Measurements from ENCODE around the gene GRSF1.
A peak's percentile ranks its signal among the peaks of the same experiment; 100 is the strongest.

GRSF1 gene, protein sequence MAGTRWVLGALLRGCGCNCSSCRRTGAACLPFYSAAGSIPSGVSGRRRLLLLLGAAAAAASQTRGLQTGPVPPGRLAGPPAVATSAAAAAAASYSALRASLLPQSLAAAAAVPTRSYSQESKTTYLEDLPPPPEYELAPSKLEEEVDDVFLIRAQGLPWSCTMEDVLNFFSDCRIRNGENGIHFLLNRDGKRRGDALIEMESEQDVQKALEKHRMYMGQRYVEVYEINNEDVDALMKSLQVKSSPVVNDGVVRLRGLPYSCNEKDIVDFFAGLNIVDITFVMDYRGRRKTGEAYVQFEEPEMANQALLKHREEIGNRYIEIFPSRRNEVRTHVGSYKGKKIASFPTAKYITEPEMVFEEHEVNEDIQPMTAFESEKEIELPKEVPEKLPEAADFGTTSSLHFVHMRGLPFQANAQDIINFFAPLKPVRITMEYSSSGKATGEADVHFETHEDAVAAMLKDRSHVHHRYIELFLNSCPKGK

DNA sequence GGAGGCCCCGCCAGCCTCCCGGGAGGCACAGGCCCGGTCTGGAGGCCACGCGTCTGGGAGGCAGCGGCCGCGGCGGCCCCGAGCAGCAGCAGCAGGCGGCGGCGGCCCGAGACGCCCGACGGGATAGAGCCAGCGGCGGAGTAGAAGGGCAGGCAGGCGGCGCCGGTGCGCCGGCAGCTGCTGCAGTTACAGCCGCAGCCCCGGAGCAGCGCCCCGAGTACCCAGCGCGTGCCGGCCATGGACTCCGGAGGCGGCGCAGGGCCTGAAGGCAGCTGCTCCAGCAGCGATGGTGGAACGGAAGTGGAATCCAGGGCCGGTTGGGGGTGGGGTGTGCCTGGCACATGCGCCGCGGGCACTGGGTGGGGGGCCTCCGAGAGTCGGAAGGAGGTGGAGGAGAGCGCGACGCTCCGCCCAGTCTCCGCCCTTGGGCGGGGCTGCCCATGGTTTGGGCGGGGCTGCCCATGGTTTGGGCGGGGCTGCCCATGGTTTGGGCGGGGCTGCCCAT is at the start of gene GRSF1:
GRSF1 (minus strand) TSS at position 302 of the 505 bp plus-strand sequence; CDS start at position 239, 63 bp downstream.
- Histone ChIP-seq H3K4me1 (ENCODE audit: control insufficient read depth, insufficient read depth, low read length) (peaks cover 3% of the 10 kb centered on the region; the same call in 1 of the 2 replicates), H3K27ac (ENCODE audit: extremely low read depth, low read depth, low read length) (peak within 1 kb of the TSS; percentile 87), H3K36me3 (ENCODE audit: control insufficient read depth in 2 of 2, insufficient read depth in 1 of 2, low read length in 2 of 2) (peaks cover 11 to 13% of the 10 kb centered on the region in 2 experiments; a peak in 2 of 3 replicates), H3K4me3 (ENCODE audit: low read depth, low read length) (peak within 1 kb of the TSS; percentile 75), H3K9me3 (ENCODE audit: control insufficient read depth, insufficient read depth, low read depth, low read length) (no peaks in the 10 kb centered on the region)
- ChIA-PET POLR2A (interaction anchor here (0.6 to 2.0 kb wide), 5 partner anchors 62 to 910 kb away, joined by 3 to 9 read pairs (median 3); partner anchors contain the start of genes DCK, MOB1B and RUFY3), CTCF (interaction anchor here (1.0 kb wide), 1 partner anchor 146 kb away, joined by 4 read pairs; no protein-coding TSS in a partner anchor)
- TF ChIP-seq ZNF292 (tag by site-specific recombination; IDR thresholded peaks at IDR 0.05; ENCODE audit: borderline replicate concordance, low read depth) (no peak), ZNF169 (tag by site-specific recombination; IDR thresholded peaks at IDR 0.05) (no peak), YY2 (tag by site-specific recombination; IDR thresholded peaks at IDR 0.05) (peak; percentile 46; the same call in 1 of the 2 replicates), ZNF155 (tag by site-specific recombination; IDR thresholded peaks at IDR 0.05) (no peak), ZNF596 (tag by site-specific recombination; IDR thresholded peaks at IDR 0.05) (no peak), ZNF549 (tag by site-specific recombination; IDR thresholded peaks at IDR 0.05) (0 out of 2 replicates have a peak, but pooled peaks have one; percentile 19), GLI4 (tag by site-specific recombination; IDR thresholded peaks at IDR 0.05) (no peak), ZNF530 (tag by site-specific recombination; IDR thresholded peaks at IDR 0.05; ENCODE audit: low read depth) (no peak), SP2 (tag by site-specific recombination; IDR thresholded peaks at IDR 0.05) (peak; percentile 72), ZSCAN30 (tag by site-specific recombination; IDR thresholded peaks at IDR 0.05) (peak; percentile 75), ZNF391 (tag by site-specific recombination; IDR thresholded peaks at IDR 0.05; ENCODE audit: borderline replicate concordance, low read depth) (no peak), GLI2 (tag by site-specific recombination; IDR thresholded peaks at IDR 0.05; ENCODE audit: borderline replicate concordance, low read depth) (no peak), OSR2 (tag by site-specific recombination; IDR thresholded peaks at IDR 0.05) (no peak), ZNF302 (tag by site-specific recombination; IDR thresholded peaks at IDR 0.05; ENCODE audit: low read depth) (no peak), ZNF133 (tag by site-specific recombination; IDR thresholded peaks at IDR 0.05) (no peak), MYNN (tag by site-specific recombination; IDR thresholded peaks at IDR 0.05; ENCODE audit: borderline replicate concordance) (no peak), ZNF654 (tag by site-specific recombination; IDR thresholded peaks at IDR 0.05; ENCODE audit: low read depth) (no peak), ZNF76 (tag by site-specific recombination; IDR thresholded peaks at IDR 0.05; ENCODE audit: borderline replicate concordance, low read depth) (peak; percentile 19; the same call in 1 of the 2 replicates), ZBTB7A (tag by site-specific recombination; IDR thresholded peaks at IDR 0.05; ENCODE audit: low read depth) (no peak), ZNF561 (tag by site-specific recombination; IDR thresholded peaks at IDR 0.05; ENCODE audit: borderline replicate concordance) (peak; percentile 38; the same call in 1 of the 2 replicates)
- TF ChIP-seq, protein P1, sequence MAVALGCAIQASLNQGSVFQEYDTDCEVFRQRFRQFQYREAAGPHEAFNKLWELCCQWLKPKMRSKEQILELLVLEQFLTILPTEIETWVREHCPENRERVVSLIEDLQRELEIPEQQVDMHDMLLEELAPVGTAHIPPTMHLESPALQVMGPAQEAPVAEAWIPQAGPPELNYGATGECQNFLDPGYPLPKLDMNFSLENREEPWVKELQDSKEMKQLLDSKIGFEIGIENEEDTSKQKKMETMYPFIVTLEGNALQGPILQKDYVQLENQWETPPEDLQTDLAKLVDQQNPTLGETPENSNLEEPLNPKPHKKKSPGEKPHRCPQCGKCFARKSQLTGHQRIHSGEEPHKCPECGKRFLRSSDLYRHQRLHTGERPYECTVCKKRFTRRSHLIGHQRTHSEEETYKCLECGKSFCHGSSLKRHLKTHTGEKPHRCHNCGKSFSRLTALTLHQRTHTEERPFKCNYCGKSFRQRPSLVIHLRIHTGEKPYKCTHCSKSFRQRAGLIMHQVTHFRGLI (tag by site-specific recombination; IDR thresholded peaks at IDR 0.05) = no peak
- TF ChIP-seq, protein P2, sequence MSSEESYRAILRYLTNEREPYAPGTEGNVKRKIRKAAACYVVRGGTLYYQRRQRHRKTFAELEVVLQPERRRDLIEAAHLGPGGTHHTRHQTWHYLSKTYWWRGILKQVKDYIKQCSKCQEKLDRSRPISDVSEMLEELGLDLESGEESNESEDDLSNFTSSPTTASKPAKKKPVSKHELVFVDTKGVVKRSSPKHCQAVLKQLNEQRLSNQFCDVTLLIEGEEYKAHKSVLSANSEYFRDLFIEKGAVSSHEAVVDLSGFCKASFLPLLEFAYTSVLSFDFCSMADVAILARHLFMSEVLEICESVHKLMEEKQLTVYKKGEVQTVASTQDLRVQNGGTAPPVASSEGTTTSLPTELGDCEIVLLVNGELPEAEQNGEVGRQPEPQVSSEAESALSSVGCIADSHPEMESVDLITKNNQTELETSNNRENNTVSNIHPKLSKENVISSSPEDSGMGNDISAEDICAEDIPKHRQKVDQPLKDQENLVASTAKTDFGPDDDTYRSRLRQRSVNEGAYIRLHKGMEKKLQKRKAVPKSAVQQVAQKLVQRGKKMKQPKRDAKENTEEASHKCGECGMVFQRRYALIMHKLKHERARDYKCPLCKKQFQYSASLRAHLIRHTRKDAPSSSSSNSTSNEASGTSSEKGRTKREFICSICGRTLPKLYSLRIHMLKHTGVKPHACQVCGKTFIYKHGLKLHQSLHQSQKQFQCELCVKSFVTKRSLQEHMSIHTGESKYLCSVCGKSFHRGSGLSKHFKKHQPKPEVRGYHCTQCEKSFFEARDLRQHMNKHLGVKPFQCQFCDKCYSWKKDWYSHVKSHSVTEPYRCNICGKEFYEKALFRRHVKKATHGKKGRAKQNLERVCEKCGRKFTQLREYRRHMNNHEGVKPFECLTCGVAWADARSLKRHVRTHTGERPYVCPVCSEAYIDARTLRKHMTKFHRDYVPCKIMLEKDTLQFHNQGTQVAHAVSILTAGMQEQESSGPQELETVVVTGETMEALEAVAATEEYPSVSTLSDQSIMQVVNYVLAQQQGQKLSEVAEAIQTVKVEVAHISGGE (tag by site-specific recombination; conservative IDR thresholded peaks at IDR 0.05; ENCODE audit: low read depth) = peak; percentile 50; the same call in 1 of the 2 replicates
- TF ChIP-seq, protein P3, sequence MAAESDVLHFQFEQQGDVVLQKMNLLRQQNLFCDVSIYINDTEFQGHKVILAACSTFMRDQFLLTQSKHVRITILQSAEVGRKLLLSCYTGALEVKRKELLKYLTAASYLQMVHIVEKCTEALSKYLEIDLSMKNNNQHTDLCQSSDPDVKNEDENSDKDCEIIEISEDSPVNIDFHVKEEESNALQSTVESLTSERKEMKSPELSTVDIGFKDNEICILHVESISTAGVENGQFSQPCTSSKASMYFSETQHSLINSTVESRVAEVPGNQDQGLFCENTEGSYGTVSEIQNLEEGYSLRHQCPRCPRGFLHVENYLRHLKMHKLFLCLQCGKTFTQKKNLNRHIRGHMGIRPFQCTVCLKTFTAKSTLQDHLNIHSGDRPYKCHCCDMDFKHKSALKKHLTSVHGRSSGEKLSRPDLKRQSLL (tag by site-specific recombination; IDR thresholded peaks at IDR 0.05) = no peak
- TF ChIP-seq, protein P4, sequence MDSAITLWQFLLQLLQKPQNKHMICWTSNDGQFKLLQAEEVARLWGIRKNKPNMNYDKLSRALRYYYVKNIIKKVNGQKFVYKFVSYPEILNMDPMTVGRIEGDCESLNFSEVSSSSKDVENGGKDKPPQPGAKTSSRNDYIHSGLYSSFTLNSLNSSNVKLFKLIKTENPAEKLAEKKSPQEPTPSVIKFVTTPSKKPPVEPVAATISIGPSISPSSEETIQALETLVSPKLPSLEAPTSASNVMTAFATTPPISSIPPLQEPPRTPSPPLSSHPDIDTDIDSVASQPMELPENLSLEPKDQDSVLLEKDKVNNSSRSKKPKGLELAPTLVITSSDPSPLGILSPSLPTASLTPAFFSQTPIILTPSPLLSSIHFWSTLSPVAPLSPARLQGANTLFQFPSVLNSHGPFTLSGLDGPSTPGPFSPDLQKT (IDR thresholded peaks at IDR 0.05; ENCODE audit: borderline replicate concordance, low read depth, low read length) = peak; percentile 37; the same call in 1 of the 2 replicates
- TF ChIP-seq, protein P5, sequence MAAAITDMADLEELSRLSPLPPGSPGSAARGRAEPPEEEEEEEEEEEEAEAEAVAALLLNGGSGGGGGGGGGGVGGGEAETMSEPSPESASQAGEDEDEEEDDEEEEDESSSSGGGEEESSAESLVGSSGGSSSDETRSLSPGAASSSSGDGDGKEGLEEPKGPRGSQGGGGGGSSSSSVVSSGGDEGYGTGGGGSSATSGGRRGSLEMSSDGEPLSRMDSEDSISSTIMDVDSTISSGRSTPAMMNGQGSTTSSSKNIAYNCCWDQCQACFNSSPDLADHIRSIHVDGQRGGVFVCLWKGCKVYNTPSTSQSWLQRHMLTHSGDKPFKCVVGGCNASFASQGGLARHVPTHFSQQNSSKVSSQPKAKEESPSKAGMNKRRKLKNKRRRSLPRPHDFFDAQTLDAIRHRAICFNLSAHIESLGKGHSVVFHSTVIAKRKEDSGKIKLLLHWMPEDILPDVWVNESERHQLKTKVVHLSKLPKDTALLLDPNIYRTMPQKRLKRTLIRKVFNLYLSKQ (tag by site-specific recombination; IDR thresholded peaks at IDR 0.05; ENCODE audit: borderline replicate concordance) = no peak
